ENCODE results near the gene EXOC3. TPM values are rescaled to one million over a fixed set of nuclear protein-coding genes. Genes with fewer than 3 reads are reported as not detected.

The EXOC3 gene
- total RNA-seq, 1 donor from 2014 or later: 35.3 TPM

Other genes starting within 250 kb of the EXOC3 start
- 4.7 and 6.3 TPM in 2 replicates for gene CCDC127, start 225.0 kb upstream of the EXOC3 start, total RNA-seq
- gene SDHA, start 224.9 kb upstream of the EXOC3 start, total RNA-seq: 210 and 219 TPM in 2 replicates
- gene PDCD6, start 171.5 kb upstream of the EXOC3 start, total RNA-seq: 137 and 153 TPM in 2 replicates
- gene AHRR, start 121.5 kb upstream of the EXOC3 start, total RNA-seq: 5.4 and 6.8 TPM in 2 replicates
- gene SLC9A3, start 81.3 kb downstream of the EXOC3 start, total RNA-seq: 0.71 and 0.92 TPM in 2 replicates
- gene CEP72, start 169.2 kb downstream of the EXOC3 start, total RNA-seq: 3.2 and 5.2 TPM in 2 replicates